Stimulated activated CD8-positive, alpha-beta memory T cell treated with anti-CD3 and anti-CD28 coated beads, Interleukin-2, amount 100 ng/mL, for 1 hour (primary cell): ENCODE results near the gene PLXNB1.
A peak's percentile ranks its signal among the peaks of the same experiment; 100 is the strongest.

Experiments
- DNase-seq, 2 donors: peaks; one replicate each; pipeline ENCODE4 v3.0.0-alpha.2; 2020; ENCODE audit warnings: low read depth in 2 of 2

Gene PLXNB1

DNA sequence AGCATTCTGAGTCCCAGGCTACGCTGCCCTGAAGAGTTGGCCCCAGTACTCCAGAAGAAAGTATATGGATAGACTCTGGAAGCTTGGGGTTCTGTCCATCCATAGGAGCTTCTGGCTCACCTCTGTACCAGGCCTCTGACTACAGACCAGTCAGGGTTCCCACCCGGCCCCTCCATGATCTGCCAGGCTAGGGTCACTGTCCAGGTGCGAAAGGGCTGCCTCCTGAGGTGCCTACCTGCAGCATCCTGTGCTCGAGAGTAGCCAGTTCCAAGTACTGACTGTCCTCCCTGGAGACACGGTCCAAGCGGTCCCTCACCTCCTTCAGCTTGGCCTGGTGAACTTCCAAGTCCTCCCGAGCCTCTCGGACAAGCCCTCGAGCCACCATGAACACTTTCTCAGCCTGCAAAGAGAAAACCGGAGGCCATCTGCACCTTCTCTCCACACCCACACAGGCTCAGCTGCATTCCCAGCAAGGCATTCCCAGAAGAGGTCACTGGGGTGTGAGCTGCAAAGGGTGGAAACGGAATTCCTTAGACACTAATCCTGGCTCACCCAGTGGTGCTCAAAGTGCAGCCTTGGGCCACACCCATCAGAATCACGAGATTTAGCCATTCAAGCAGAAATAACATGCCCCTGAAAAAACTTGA is 3.7 kb upstream of the PLXNB1 start:
- DNase-seq, result no peak

- DNase-seq, result no peak
These were observed 2.8 kb upstream of the PLXNB1 start for GRCh38 chr3:48432411-48433371.

GRCh38 chr3:48431224-48432029 is 1.5 kb upstream of the PLXNB1 start:
- DNase-seq, result no peak

DNA sequence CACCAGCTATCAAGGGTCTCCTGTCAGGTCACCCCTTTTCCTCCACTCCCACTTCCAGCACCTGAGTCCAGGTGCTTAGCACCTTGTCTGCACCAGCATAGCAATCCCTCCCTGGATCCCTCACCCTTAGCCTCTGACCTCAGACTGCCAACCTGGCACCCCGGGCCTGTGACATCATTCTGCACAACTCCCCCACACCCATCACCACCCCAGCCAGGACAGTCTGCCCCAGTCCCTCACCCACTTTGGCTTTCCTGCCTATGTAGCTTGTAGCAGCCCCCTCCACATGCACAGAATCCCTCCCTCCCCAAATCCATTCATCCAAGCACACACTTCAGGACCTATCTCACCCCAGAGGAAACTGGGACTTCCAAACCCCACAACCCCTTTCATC is 819 bp upstream of the PLXNB1 start:
- no peak for DNase-seq

DNA sequence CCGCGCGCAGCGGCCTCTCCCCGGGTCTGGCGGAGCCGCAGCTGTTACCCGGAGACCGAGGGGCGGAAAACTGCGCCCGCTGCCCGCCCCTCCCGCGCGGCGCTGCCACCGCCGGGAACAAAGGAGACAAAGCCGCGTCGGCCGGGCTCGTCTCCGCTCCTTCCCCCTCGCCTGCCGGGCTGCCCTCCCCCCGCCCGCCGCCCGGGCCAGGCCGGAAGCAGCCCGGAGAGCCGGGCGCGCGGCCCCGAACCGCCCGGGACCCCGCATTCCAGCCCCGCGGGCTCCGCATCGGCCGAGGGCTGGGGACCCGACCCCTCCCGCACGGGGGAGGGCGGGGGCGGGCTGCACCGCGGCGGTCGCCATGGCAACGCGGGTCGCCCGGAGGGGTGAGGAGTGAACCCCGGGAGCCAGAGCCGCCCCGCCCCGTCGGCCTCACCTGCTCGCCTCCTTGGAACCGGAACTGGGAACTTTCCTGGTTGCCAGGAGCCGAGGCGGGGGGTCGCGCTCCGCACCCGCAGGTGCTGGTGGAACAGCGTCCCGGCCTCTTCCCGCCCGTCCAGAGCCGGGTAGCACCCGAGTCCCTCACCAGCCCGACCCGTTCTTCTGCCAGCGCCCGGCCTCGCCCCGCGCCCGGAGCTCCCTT is 448 bp downstream of the PLXNB1 start:
- peak; percentile 26 to 46 for DNase-seq

GRCh38 chr3:48428572-48429316 is 1.1 kb downstream of the PLXNB1 start:
- no peak for DNase-seq

DNA sequence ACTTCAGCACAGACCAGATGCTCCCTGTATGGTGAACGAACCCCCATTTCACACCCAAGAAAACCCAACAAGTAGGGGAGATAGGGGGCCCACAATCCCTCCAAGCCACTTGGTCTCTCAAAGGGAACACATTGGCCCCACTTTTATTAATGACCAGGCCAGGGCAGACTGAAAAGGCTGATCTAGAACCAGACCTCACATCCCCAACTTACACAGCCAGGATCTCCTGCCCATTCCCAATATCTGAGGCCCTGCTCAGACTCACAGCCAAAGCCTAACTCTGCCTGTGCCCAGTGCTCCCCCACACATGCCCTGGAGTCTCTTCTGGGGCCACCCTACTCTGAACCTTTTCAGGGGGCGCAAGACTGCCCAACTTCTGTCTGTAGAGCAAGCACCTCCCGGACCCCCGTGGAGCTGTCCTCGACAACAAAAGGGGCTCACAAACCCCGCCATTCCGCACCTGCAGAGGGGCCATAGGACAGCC is 1.8 kb downstream of the PLXNB1 start:
- DNase-seq, result no peak

GRCh38 chr3:48427630-48427962 is 2.3 kb downstream of the PLXNB1 start:
- DNase-seq, result no peak

GRCh38 chr3:48426944-48427629 is 2.8 kb downstream of the PLXNB1 start:
- no peak for DNase-seq

- DNase-seq, result no peak
These were observed 3.4 kb downstream of the PLXNB1 start for GRCh38 chr3:48426401-48426909.

GRCh38 chr3:48425281-48425812 is 4.5 kb downstream of the PLXNB1 start:
- DNase-seq, result no peak

- no peak for DNase-seq
These were observed 5.8 kb downstream of the PLXNB1 start for GRCh38 chr3:48423883-48424695.

DNA sequence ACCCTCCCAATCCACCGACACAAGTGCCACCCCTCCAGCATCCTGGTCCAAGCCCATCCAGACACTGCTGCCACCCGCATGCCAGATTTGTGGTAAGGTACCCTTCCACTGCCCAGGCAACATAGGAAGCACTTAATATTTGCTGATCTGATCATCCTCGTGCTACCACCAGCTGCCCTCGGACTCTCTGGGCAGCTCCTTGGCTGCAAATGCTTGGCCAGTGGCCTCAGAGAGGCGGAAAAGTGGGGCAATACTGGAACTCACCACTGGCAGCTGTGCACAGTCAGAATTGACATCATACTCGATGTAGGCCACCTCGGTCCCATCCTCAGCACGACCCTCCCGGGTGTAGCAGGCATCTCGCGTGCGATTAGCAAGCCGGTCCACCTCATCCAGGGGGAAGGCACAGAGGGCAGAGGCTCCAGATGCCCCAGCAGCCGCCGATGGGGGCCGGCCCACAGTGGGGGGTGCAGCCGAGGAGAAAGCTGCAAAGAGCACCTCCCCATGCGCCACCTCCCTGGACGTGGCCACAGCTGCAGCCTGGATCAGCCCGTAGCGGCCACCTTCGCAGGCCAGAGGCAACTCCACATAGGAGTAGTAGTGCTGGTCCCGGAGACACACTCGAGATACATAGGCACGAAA is 6.5 kb downstream of the PLXNB1 start:
- DNase-seq, result no peak

GRCh38 chr3:48422681-48423080 is 7.2 kb downstream of the PLXNB1 start:
- no peak for DNase-seq

- no peak for DNase-seq
These were observed 7.6 kb downstream of the PLXNB1 start for GRCh38 chr3:48422272-48422671.

GRCh38 chr3:48420561-48420960 is 9.3 kb downstream of the PLXNB1 start:
- DNase-seq, result no peak

DNA sequence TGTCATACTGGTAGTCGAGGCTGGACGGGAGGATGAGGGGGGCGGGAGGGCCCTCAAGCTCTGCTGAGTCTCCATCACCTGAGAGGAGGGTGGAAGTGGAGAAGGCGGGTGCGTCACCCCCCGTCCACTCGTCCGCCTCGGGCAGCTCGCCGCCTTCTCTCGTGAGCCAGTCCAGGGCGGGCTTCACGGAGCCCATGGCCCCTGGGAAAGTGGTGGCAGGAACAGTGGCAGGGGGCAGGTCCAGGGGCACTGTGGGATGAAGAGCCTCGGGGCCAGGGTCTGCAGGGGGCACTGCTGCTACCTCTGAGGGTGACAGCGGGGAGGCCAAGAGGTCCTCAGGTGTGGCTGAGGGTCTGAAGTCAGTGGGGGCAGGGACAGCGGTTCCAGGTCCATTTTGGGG is 10.3 kb downstream of the PLXNB1 start:
- DNase-seq, result no peak

DNA sequence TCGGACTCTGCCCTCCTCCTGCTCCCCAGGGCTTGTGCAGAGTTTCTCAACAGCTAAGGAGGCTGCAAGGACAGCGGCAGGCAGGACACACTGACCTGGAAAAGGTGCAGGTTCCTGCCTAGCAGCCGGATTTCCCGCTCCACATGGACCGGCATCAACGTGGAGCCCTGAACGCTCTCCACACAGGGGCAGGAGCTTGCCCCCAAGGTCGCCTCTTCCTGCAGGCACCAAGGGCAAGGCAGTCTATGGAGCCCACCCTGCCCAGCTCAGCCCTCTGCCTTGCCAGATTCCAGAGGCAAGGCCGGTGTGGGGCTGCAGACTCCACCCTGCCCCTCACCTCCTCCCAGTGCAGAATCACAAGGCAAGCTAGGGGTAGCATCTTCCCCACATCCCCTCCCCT is 10.7 kb downstream of the PLXNB1 start:
- no peak for DNase-seq

- DNase-seq, result no peak
These were observed 11.2 kb downstream of the PLXNB1 start for GRCh38 chr3:48418651-48419050.
